Spinal cord (tissue), 10 donors: ENCODE measurements around the gene LONRF2. TPM values are rescaled to one million over a fixed set of nuclear protein-coding genes. Genes with fewer than 3 reads are reported as not detected.
A peak's percentile ranks its signal among the peaks of the same experiment; 100 is the strongest.

ENCODE experiments used
- DNase-seq, 6 donors: peaks; one replicate each; pipeline versions ENCODE4 v3.0.0 to v3.0.0-alpha.2; 2013 to 2015; ENCODE audit warnings: low spot score in 6 of 6, low read depth in 4 of 6
- H3K27ac ChIP-seq: one replicate; pipeline ENCODE4 v1.5.1; 2013; ENCODE audit warnings: low read depth, low read length, control low read depth
- H3K27me3 ChIP-seq: one replicate; pipeline ENCODE4 v1.6.1; 2013; ENCODE audit warnings: low read length; ENCODE audit not compliant: control insufficient read depth, insufficient read depth
- H3K36me3 ChIP-seq: one replicate; pipeline ENCODE4 v1.6.1; 2013; ENCODE audit warnings: low read length; ENCODE audit not compliant: control insufficient read depth, insufficient read depth
- H3K4me1 ChIP-seq: one replicate; pipeline ENCODE4 v1.6.1; 2013; ENCODE audit warnings: low read length; ENCODE audit not compliant: control insufficient read depth, insufficient read depth
- H3K4me3 ChIP-seq: one replicate; pipeline ENCODE4 v1.5.1; 2013; ENCODE audit warnings: low read depth, low read length, control low read depth
- H3K9me3 ChIP-seq: one replicate; pipeline ENCODE4 v1.6.1; 2013; ENCODE audit warnings: low read length; ENCODE audit not compliant: control insufficient read depth, insufficient read depth
- WGBS: methylation state at CpG from one replicate; pipeline ENCODE4 v1.1.5; 2013; ENCODE audit warnings: missing lambda C conversion rate; ENCODE audit not compliant: insufficient coverage; 5-methylcytosine and 5-hydroxymethylcytosine counted together
- polyA plus RNA-seq, 2 donors: library from polyadenylated mRNA; unstranded; fragments of 120-200 nt; gene quantifications; one replicate each; pipeline ENCODE4 v1.2.1, GENCODE V29; 2013; ENCODE audit not compliant: insufficient read length in 2 of 2
- total RNA-seq, 2 donors: library from RNA; depleted of rRNA in 1 of 2; stranded (reverse); fragments of 120-200 nt in 1 of 2; fragments of >200 nt in 1 of 2; gene quantifications; one replicate each; pipeline versions ENCODE4 v1.2.3 to v1.2.4, GENCODE V29; 2013 to 2014
- donor health status: healthy.

LONRF2 gene
- total and polyA plus RNA-seq, 4 donors = 17.0 to 60.1 (median 38.7) TPM

- Histone ChIP-seq H3K4me1 (no peaks in the 10 kb centered on the region), H3K27ac (no peak overlapping the region), H3K9me3 (no peaks in the 10 kb centered on the region), H3K27me3 (no peaks in the 10 kb centered on the region), H3K36me3 (peaks cover 23% of the 10 kb centered on the region), H3K4me3 (no peak overlapping the region)
- DNase-seq = peak in 1 of 6 donors; percentile 54
- WGBS = 86% methylated on average over 7 of the region's 10 CpGs
Observed at GRCh38 chr2:100272841-100273329, 49.4 kb downstream of the LONRF2 start.

GRCh38 chr2:100271210-100271609, 51.1 kb downstream of the LONRF2 start:
- no peaks in the 10 kb centered on the region for H3K9me3 ChIP-seq
- DNase-seq = no peak
- H3K4me1 ChIP-seq = no peaks in the 10 kb centered on the region
- no peaks in the 10 kb centered on the region for H3K27me3 ChIP-seq
- 97% methylated on average over 3 of the region's 5 CpGs for WGBS
- no peak overlapping the region for H3K4me3 ChIP-seq
- peaks cover 21% of the 10 kb centered on the region for H3K36me3 ChIP-seq
- no peak overlapping the region for H3K27ac ChIP-seq

- no peaks in the 10 kb centered on the region for H3K4me1 ChIP-seq
- H3K27ac ChIP-seq = no peak overlapping the region
- no peak overlapping the region for H3K4me3 ChIP-seq
- no peaks in the 10 kb centered on the region for H3K9me3 ChIP-seq
- DNase-seq = no peak
- H3K36me3 ChIP-seq = peaks cover 20% of the 10 kb centered on the region
- 84% methylated on average over 4 of the region's 9 CpGs for WGBS
- H3K27me3 ChIP-seq = no peaks in the 10 kb centered on the region
Observed at GRCh38 chr2:100270381-100271146, 51.7 kb downstream of the LONRF2 start.

- no peak for DNase-seq
- WGBS = 90% methylated on average over 4 of the region's 5 CpGs
- H3K27me3 ChIP-seq = no peaks in the 10 kb centered on the region
- H3K4me1 ChIP-seq = no peaks in the 10 kb centered on the region
- no peaks in the 10 kb centered on the region for H3K9me3 ChIP-seq
- H3K36me3 ChIP-seq = peaks cover 13% of the 10 kb centered on the region
- no peak overlapping the region for H3K4me3 ChIP-seq
- no peak overlapping the region for H3K27ac ChIP-seq
Observed at GRCh38 chr2:100269889-100270288, 52.4 kb downstream of the LONRF2 start.

GRCh38 chr2:100268986-100269385, 53.3 kb downstream of the LONRF2 start:
- Histone ChIP-seq H3K36me3 (peaks cover 8% of the 10 kb centered on the region), H3K27ac (no peak overlapping the region), H3K4me1 (peaks cover 2% of the 10 kb centered on the region), H3K4me3 (no peak overlapping the region), H3K27me3 (no peaks in the 10 kb centered on the region), H3K9me3 (no peaks in the 10 kb centered on the region)
- no peak for DNase-seq
- WGBS = 90% methylated on average over 4 of the region's 4 CpGs

- Histone ChIP-seq H3K4me1 (peaks cover 2% of the 10 kb centered on the region), H3K36me3 (peaks cover 5% of the 10 kb centered on the region), H3K27me3 (no peaks in the 10 kb centered on the region), H3K9me3 (peaks cover 1% of the 10 kb centered on the region), H3K27ac (no peak overlapping the region), H3K4me3 (no peak overlapping the region)
- no CpG with 5 or more reads among the region's 2 CpGs for WGBS
- no peak for DNase-seq
Observed at GRCh38 chr2:100267751-100268150, 54.5 kb downstream of the LONRF2 start.

DNA sequence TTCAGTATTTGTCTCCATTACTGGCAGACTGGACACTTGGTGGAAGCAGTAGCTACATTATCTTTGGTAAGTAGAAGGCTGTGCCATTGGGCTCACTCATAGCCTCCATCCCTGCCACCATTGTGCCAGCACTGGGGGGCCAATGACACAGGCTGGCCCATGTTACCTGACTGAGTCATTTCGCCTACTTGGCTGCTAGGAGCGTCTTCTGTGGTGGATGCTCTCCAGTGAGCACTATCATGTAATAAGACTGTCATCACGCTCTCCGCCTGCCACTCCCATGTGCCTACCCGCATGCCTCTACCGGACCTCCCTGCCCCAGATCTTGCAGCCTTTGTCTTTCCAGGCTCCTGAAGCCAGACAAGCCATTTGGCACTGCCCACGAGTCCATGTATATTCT, 56.2 kb downstream of the LONRF2 start:
- H3K4me1 ChIP-seq = peaks cover 2% of the 10 kb centered on the region
- DNase-seq = no peak
- no peak overlapping the region for H3K27ac ChIP-seq
- H3K4me3 ChIP-seq = no peak overlapping the region
- peaks cover 4% of the 10 kb centered on the region for H3K9me3 ChIP-seq
- H3K36me3 ChIP-seq = peaks cover 2% of the 10 kb centered on the region
- no peaks in the 10 kb centered on the region for H3K27me3 ChIP-seq
- WGBS = 92% methylated on average over 7 of the region's 7 CpGs

DNA sequence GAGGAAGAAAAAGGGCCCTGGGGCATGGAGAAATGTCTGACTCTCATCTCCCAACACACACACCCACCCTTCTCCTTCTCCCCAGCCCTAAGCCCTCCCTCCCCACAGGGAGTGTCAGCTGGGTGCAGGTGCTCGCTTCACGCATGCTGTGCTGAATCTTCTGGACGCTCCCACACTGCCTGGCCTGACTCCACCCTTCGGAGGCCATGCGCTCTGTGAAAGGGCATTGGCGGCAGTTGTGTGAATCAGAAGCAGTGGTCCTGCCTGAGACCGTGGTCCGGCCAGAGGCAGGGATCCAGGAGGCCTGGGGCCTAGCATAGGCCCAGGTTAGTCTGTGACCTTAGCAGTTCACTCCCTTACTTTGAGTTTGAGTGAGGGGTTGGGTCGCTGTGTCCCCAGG, 57.1 kb downstream of the LONRF2 start:
- Histone ChIP-seq H3K9me3 (peaks cover 4% of the 10 kb centered on the region), H3K4me3 (no peak overlapping the region), H3K27ac (no peak overlapping the region), H3K27me3 (no peaks in the 10 kb centered on the region), H3K36me3 (no peaks in the 10 kb centered on the region), H3K4me1 (peaks cover 11% of the 10 kb centered on the region)
- DNase-seq = no peak
- 90% methylated on average over 9 of the region's 9 CpGs for WGBS

DNA sequence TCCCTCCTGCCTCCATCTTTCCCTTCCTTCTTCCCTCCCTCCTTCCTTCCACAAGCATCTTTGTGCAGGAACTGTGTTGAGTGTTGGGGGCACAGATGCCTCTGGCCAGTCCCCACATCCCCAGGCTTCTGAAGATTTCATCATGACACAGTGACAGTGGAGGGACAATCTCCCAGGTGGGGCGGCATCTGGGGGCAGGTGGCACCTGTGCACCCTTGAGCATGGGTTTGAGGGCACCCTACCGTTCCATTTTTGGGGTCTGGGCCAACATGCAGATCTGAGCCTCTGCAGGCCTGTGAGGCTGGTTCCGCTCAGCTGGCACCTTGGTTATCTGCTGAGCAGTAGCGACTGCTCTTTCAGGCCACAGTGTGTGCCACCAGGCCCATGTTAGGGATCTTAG, 57.6 kb downstream of the LONRF2 start:
- Histone ChIP-seq H3K27me3 (no peaks in the 10 kb centered on the region), H3K4me1 (peaks cover 12% of the 10 kb centered on the region), H3K4me3 (no peak overlapping the region), H3K36me3 (no peaks in the 10 kb centered on the region), H3K9me3 (peaks cover 4% of the 10 kb centered on the region), H3K27ac (no peak overlapping the region)
- WGBS = 95% methylated on average over 4 of the region's 4 CpGs
- DNase-seq = no peak

GRCh38 chr2:100264121-100264520, 58.2 kb downstream of the LONRF2 start:
- 83% methylated on average over 6 of the region's 8 CpGs for WGBS
- Histone ChIP-seq H3K27me3 (no peaks in the 10 kb centered on the region), H3K9me3 (peaks cover 4% of the 10 kb centered on the region)

More at GRCh38 chr2:100264121-100264520, 58.2 kb downstream of the LONRF2 start:
- H3K27ac ChIP-seq = no peak overlapping the region
- H3K36me3 ChIP-seq = no peaks in the 10 kb centered on the region
- H3K4me1 ChIP-seq = peaks cover 12% of the 10 kb centered on the region
- DNase-seq = no peak
- no peak overlapping the region for H3K4me3 ChIP-seq
